ENCODE measurements around the gene ZFAND3.

The ZFAND3 gene

GRCh38 chr6:37818536-37819176 lies 871 bp upstream of the ZFAND3 start:
- peaks cover 30% of the 10 kb centered on the region for H3K4me1 ChIP-seq (ENCODE audit: control insufficient read depth, insufficient read depth, low read length, poor library complexity, severe bottlenecking)
- H3K9me3 ChIP-seq (ENCODE audit: control insufficient read depth, low read length): no peaks in the 10 kb centered on the region
- peak overlapping the region; percentile 79 for H3K4me3 ChIP-seq (ENCODE audit: extremely low read depth, insufficient read depth, low read length, poor library complexity, severe bottlenecking)
- H3K27ac ChIP-seq (ENCODE audit: low read depth, low read length, severe bottlenecking): peak overlapping the region; percentile 98
- peaks cover 8% of the 10 kb centered on the region for H3K36me3 ChIP-seq (ENCODE audit: control insufficient read depth, insufficient read depth, low read length)
- WGBS, 2 experiments (ENCODE audit: insufficient coverage in 2 of 2): 0 to 1% methylated on average over 19 of the region's 27 CpGs

GRCh38 chr6:37819802-37820717 lies 533 bp downstream of the ZFAND3 start:
- Histone ChIP-seq H3K4me3 (ENCODE audit: extremely low read depth, insufficient read depth, low read length, poor library complexity, severe bottlenecking) (peak overlapping the region; percentile 79), H3K36me3 (ENCODE audit: control insufficient read depth, insufficient read depth, low read length) (peaks cover 8% of the 10 kb centered on the region)

GRCh38 chr6:37820718-37821079 lies 1.2 kb downstream of the ZFAND3 start:
- Histone ChIP-seq H3K36me3 (ENCODE audit: control insufficient read depth, insufficient read depth, low read length) (peaks cover 8% of the 10 kb centered on the region), H3K27ac (ENCODE audit: low read depth, low read length, severe bottlenecking) (peak overlapping the region; percentile 79), H3K4me1 (ENCODE audit: control insufficient read depth, insufficient read depth, low read length, poor library complexity, severe bottlenecking) (peaks cover 30% of the 10 kb centered on the region), H3K4me3 (ENCODE audit: extremely low read depth, insufficient read depth, low read length, poor library complexity, severe bottlenecking) (peak overlapping the region; percentile 79), H3K9me3 (ENCODE audit: control insufficient read depth, low read length) (no peaks in the 10 kb centered on the region)
- 67% methylated on average over 1 of the region's 3 CpGs; no CpG with 5 or more reads in 1 of the 2 experiments for WGBS, 2 experiments (ENCODE audit: insufficient coverage in 2 of 2)

More at GRCh38 chr6:37819802-37820717, 533 bp downstream of the ZFAND3 start:
- peak overlapping the region; percentile 98 for H3K27ac ChIP-seq (ENCODE audit: low read depth, low read length, severe bottlenecking)
- peaks cover 30% of the 10 kb centered on the region for H3K4me1 ChIP-seq (ENCODE audit: control insufficient read depth, insufficient read depth, low read length, poor library complexity, severe bottlenecking)
- WGBS, 2 experiments (ENCODE audit: insufficient coverage in 2 of 2): 0 to 1% methylated on average over 8 to 27 of the region's 71 CpGs
- no peaks in the 10 kb centered on the region for H3K9me3 ChIP-seq (ENCODE audit: control insufficient read depth, low read length)

GRCh38 chr6:37821446-37821845 lies 1.9 kb downstream of the ZFAND3 start:
- Histone ChIP-seq H3K36me3 (ENCODE audit: control insufficient read depth, insufficient read depth, low read length) (peaks cover 8% of the 10 kb centered on the region), H3K27ac (ENCODE audit: low read depth, low read length, severe bottlenecking) (no peak overlapping the region), H3K9me3 (ENCODE audit: control insufficient read depth, low read length) (no peaks in the 10 kb centered on the region), H3K4me3 (ENCODE audit: extremely low read depth, insufficient read depth, low read length, poor library complexity, severe bottlenecking) (no peak overlapping the region), H3K4me1 (ENCODE audit: control insufficient read depth, insufficient read depth, low read length, poor library complexity, severe bottlenecking) (peaks cover 30% of the 10 kb centered on the region)
- WGBS, 2 experiments (ENCODE audit: insufficient coverage in 2 of 2): 97% methylated on average over 4 to 5 of the region's 7 CpGs

- H3K27ac ChIP-seq (ENCODE audit: low read depth, low read length, severe bottlenecking): peak overlapping the region; percentile 8
- peaks cover 27% of the 10 kb centered on the region for H3K4me1 ChIP-seq (ENCODE audit: control insufficient read depth, insufficient read depth, low read length, poor library complexity, severe bottlenecking)
- 78% methylated on average over 12 of the region's 12 CpGs for WGBS, 2 experiments (ENCODE audit: insufficient coverage in 2 of 2)
- H3K36me3 ChIP-seq (ENCODE audit: control insufficient read depth, insufficient read depth, low read length): peaks cover 15% of the 10 kb centered on the region
- H3K4me3 ChIP-seq (ENCODE audit: extremely low read depth, insufficient read depth, low read length, poor library complexity, severe bottlenecking): no peak overlapping the region
- no peaks in the 10 kb centered on the region for H3K9me3 ChIP-seq (ENCODE audit: control insufficient read depth, low read length)
Observed at GRCh38 chr6:37822851-37823682, 3.5 kb downstream of the ZFAND3 start.

- peaks cover 27% of the 10 kb centered on the region for H3K4me1 ChIP-seq (ENCODE audit: control insufficient read depth, insufficient read depth, low read length, poor library complexity, severe bottlenecking)
Observed at GRCh38 chr6:37824170-37824569, 4.6 kb downstream of the ZFAND3 start.

GRCh38 chr6:37826188-37826587 lies 6.7 kb downstream of the ZFAND3 start:
- H3K4me1 ChIP-seq (ENCODE audit: control insufficient read depth, insufficient read depth, low read length, poor library complexity, severe bottlenecking): peaks cover 28% of the 10 kb centered on the region
- 95 to 100% methylated on average over 5 of the region's 6 CpGs for WGBS, 2 experiments (ENCODE audit: insufficient coverage in 2 of 2)
- H3K9me3 ChIP-seq (ENCODE audit: control insufficient read depth, low read length): no peaks in the 10 kb centered on the region
- no peak overlapping the region for H3K27ac ChIP-seq (ENCODE audit: low read depth, low read length, severe bottlenecking)
- H3K4me3 ChIP-seq (ENCODE audit: extremely low read depth, insufficient read depth, low read length, poor library complexity, severe bottlenecking): no peak overlapping the region
- peaks cover 26% of the 10 kb centered on the region for H3K36me3 ChIP-seq (ENCODE audit: control insufficient read depth, insufficient read depth, low read length)

More at GRCh38 chr6:37824170-37824569, 4.6 kb downstream of the ZFAND3 start:
- WGBS, 2 experiments (ENCODE audit: insufficient coverage in 2 of 2): 100% methylated on average over 1 of the region's 3 CpGs
- peaks cover 22% of the 10 kb centered on the region for H3K36me3 ChIP-seq (ENCODE audit: control insufficient read depth, insufficient read depth, low read length)
- H3K4me3 ChIP-seq (ENCODE audit: extremely low read depth, insufficient read depth, low read length, poor library complexity, severe bottlenecking): no peak overlapping the region
- no peak overlapping the region for H3K27ac ChIP-seq (ENCODE audit: low read depth, low read length, severe bottlenecking)
- H3K9me3 ChIP-seq (ENCODE audit: control insufficient read depth, low read length): no peaks in the 10 kb centered on the region

- 100% methylated on average over 1 to 2 of the region's 2 CpGs for WGBS, 2 experiments (ENCODE audit: insufficient coverage in 2 of 2)
- Histone ChIP-seq H3K4me3 (ENCODE audit: extremely low read depth, insufficient read depth, low read length, poor library complexity, severe bottlenecking) (no peak overlapping the region), H3K27ac (ENCODE audit: low read depth, low read length, severe bottlenecking) (no peak overlapping the region)
Observed at GRCh38 chr6:37826993-37827392, 7.5 kb downstream of the ZFAND3 start.

GRCh38 chr6:37827603-37828265 lies 8.2 kb downstream of the ZFAND3 start:
- Histone ChIP-seq H3K4me3 (ENCODE audit: extremely low read depth, insufficient read depth, low read length, poor library complexity, severe bottlenecking) (no peak overlapping the region), H3K36me3 (ENCODE audit: control insufficient read depth, insufficient read depth, low read length) (peaks cover 24% of the 10 kb centered on the region), H3K27ac (ENCODE audit: low read depth, low read length, severe bottlenecking) (no peak overlapping the region), H3K9me3 (ENCODE audit: control insufficient read depth, low read length) (no peaks in the 10 kb centered on the region), H3K4me1 (ENCODE audit: control insufficient read depth, insufficient read depth, low read length, poor library complexity, severe bottlenecking) (peaks cover 13% of the 10 kb centered on the region)
- WGBS, 2 experiments (ENCODE audit: insufficient coverage in 2 of 2): 95 to 100% methylated on average over 2 to 3 of the region's 4 CpGs

More at GRCh38 chr6:37826993-37827392, 7.5 kb downstream of the ZFAND3 start:
- peaks cover 20% of the 10 kb centered on the region for H3K4me1 ChIP-seq (ENCODE audit: control insufficient read depth, insufficient read depth, low read length, poor library complexity, severe bottlenecking)
- H3K9me3 ChIP-seq (ENCODE audit: control insufficient read depth, low read length): no peaks in the 10 kb centered on the region
- peaks cover 22% of the 10 kb centered on the region for H3K36me3 ChIP-seq (ENCODE audit: control insufficient read depth, insufficient read depth, low read length)

- WGBS, 2 experiments (ENCODE audit: insufficient coverage in 2 of 2): 82 to 85% methylated on average over 2 of the region's 2 CpGs
Observed at GRCh38 chr6:37830225-37830624, 10.7 kb downstream of the ZFAND3 start.

More at GRCh38 chr6:37830225-37830624, 10.7 kb downstream of the ZFAND3 start:
- Histone ChIP-seq H3K36me3 (ENCODE audit: control insufficient read depth, insufficient read depth, low read length) (peaks cover 47% of the 10 kb centered on the region), H3K9me3 (ENCODE audit: control insufficient read depth, low read length) (peaks cover 10% of the 10 kb centered on the region), H3K4me3 (ENCODE audit: extremely low read depth, insufficient read depth, low read length, poor library complexity, severe bottlenecking) (no peak overlapping the region), H3K27ac (ENCODE audit: low read depth, low read length, severe bottlenecking) (no peak overlapping the region), H3K4me1 (ENCODE audit: control insufficient read depth, insufficient read depth, low read length, poor library complexity, severe bottlenecking) (peaks cover 5% of the 10 kb centered on the region)
